Effector CD8-positive, alpha-beta T cell (primary cell): ENCODE results near the gene SETD9.

ENCODE experiments used
- DNase-seq: peaks from one replicate; lab custom pipeline; 2025; lab: John Stamatoyannopoulos, UW

SETD9 gene

DNA sequence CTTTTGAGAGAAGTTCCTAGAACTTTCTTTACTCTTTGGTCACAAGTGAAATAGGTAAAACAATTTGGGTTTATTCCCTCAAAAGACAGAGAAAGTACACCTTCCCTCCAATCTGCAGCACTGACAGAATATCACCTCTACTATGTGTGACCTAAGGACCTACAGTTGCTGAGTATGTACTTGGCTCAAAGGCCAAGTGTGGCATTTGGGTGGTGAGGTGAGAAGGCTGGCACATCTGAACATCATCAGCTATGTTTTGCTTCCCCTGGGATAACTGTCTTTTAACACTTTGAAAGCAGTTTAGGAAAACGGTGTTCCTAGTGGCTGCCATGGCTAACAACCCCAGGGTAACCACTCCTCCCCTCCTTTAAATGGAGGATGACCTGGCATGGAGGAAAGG is 24.9 kb downstream of the SETD9 start:
- DNase-seq: no peak

DNA sequence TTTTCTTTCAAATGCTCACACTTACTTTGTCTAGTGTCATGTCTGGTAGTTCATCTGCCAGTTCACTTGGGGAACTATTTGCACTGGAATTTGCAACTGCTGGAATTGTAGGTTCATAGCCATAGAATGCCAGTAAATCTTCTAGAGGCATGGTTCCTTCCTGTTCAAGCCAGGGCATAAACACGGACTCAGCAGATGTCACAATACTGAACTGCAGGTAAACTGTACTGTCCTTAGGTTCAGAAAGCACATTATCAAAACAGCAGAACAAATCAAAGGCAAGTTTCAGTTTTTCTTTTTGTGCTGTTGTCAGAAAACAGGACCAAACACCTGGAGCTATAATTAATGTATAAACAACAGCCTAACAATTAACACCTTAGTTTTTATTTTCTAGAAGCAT is 29.5 kb downstream of the SETD9 start:
- DNase-seq: no peak

DNA sequence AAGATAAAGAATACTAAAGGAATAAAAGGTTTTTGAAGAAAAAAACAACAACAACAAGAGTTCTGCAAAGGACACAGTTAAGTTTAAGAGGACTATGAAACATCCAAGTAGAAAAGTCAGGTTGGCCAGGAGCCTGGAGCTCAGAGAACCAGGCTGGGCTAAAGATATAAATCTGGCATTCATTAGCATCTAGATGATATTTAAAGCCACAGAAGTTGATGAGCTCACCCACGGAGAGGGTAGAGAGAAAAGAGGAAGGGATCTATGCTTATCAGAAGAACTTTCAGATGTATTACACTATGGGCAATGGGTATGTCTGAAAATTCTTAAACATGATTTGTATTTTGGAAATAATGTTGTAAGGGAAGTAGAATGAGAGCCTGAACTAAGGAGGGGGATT is 32.6 kb downstream of the SETD9 start:
- DNase-seq: no peak

DNA sequence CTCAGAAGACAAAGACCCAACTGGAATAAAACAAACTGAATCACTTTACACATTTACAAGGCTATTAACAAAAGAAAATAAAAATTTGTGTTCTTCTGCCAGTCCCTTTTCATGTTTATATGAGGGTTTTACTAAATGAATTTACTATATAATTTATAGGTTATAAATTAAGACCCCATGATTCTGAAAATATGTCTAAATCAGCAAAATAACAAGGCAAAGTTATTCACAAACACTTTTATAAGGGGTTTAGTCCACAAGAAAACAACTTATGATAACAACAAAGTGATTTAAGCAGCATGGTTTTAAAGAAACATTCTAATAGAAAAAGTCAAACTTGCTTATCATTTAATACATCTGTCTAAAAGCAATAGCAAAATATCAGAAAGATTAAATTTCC is 37.7 kb downstream of the SETD9 start:
- DNase-seq: no peak

GRCh38 chr5:56950626-56951125 is 41.3 kb downstream of the SETD9 start:
- DNase-seq: peak; percentile 19

DNA sequence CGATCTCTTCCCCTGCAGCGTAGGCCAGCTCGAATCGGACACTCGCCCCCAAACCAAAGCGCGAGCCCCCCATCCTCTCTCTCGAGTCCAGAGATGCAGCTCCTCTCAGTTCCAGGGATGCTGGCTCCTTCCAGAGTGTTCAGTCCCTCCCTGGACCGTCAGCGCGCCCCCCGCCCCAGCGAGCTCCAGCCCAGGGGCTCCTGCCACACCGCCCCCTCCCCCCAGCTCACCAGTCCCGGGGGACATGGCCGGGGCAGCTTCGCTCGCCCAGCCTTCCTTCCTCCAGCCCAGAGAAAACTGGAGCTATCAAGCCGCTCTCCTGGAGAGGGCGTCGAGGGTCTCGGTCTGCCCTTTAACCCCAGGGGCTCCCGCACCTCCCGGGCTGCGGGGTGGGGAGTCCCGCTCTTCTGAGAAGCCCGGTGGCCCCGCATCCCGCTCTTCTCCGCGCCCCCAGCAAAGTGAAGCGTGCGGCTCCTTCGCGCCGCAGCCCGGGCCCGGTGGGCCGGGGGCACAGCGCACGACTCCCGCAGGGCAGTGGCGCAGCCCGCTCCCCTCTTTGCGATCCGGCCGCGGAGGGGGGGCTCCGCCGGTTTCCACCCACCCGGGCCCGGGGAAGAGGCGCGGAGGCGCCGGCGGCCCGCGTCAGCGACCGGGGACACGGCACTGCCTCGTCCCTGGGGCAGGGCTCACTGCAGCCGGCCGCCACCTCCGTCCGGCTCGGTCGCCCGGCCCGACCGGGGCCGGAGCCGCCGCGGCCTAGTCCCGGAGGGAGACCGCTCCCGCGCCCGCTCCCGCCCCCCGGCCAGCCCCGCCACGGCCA is 41.9 kb downstream of the SETD9 start:
- DNase-seq: no peak

- DNase-seq: peak; percentile 61
These were observed 42.7 kb downstream of the SETD9 start, which contains the start of gene MIER3 for GRCh38 chr5:56951946-56952691. Gene MIER3, minus strand, starts transcription at chr5:56952123. Its CDS starts 21 bp downstream, at chr5:56952102.

- no peak for DNase-seq
These were observed 44.9 kb downstream of the SETD9 start for GRCh38 chr5:56954262-56954661.

DNA sequence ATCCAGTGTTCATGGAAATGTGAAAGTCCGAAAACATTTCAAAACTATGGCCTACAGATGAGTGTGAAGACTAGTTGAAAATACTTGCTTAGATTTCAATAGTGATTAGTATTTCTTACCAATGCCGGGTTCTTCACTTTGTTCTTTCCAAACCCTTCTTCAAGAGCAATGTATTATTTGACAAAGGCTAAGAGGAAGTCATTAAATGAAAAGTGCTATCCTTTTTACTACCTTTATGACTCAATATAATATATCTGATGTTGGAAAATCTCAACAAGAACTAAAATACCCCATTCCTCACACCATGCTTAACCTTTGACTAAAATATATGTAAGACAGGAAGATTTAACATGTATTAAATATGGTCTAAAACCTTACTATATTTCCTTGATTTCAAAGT is 49.2 kb downstream of the SETD9 start:
- no peak for DNase-seq

DNA sequence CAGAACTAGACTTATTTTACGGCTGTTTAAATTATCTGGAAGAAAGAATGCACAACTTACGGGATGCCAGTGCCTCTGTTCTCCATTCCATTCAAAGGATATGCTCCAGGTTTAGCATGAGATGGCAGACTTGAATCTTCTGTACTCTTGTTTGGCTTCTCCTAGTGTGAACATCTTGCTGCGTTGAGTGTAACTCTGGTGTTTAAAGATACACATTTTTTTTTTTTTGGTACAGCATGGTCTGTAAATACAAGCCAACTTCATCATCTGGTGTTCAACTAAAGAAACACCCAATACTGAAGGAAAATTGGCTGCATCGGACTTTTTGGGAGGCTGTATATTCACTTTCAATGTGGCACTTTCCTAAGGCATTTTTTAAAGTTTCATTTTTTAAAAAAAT is 49.9 kb downstream of the SETD9 start:
- DNase-seq: no peak

- no peak for DNase-seq
These were observed 52.4 kb downstream of the SETD9 start for GRCh38 chr5:56961746-56962145.

- DNase-seq: no peak
These were observed 52.9 kb downstream of the SETD9 start for GRCh38 chr5:56962286-56962685.

GRCh38 chr5:56963246-56963645 is 53.9 kb downstream of the SETD9 start:
- no peak for DNase-seq

- DNase-seq: no peak
These were observed 54.8 kb downstream of the SETD9 start for GRCh38 chr5:56964173-56964572.
